HCT116 (cell line): ENCODE results near the gene APBB2.

Experiments used
- EGR1 ChIP-seq: IDR thresholded peaks from 2 replicates; pipeline ENCODE4 v1.6.1; 2012; ENCODE audit warnings: low read depth
- EZH2 ChIP-seq: fragments of 200-600 bp; sonication (generic); IDR thresholded peaks from 2 replicates; pipeline ENCODE4 v1.6.1; 2017; ENCODE audit warnings: antibody characterized with exemption, mixed run types
- JUND ChIP-seq: IDR thresholded peaks from 2 replicates; pipeline ENCODE4 v1.6.1; 2012
- POLR2A ChIP-seq: IDR thresholded peaks from 2 replicates; pipeline ENCODE4 v1.7.0; 2011; ENCODE audit warnings: borderline replicate concordance; ENCODE audit not compliant: insufficient read depth, insufficient read length; ENCODE audit errors: extremely low read depth
- POLR2AphosphoS5 ChIP-seq: IDR thresholded peaks from 2 replicates; pipeline ENCODE4 v1.6.1; 2011; ENCODE audit warnings: mild to moderate bottlenecking, low read depth, low read length, moderate library complexity
- SIN3A ChIP-seq: IDR thresholded peaks from 2 replicates; pipeline ENCODE4 v1.6.1; 2012; ENCODE audit warnings: low read depth
- SP1 ChIP-seq: IDR thresholded peaks from 2 replicates; pipeline ENCODE4 v1.6.1; 2012; ENCODE audit warnings: low read depth
- YY1 ChIP-seq: IDR thresholded peaks from 2 replicates; pipeline ENCODE4 v1.6.1; 2011; ENCODE audit warnings: low read length, low read depth, moderate library complexity, mild to moderate bottlenecking; ENCODE audit not compliant: insufficient replicate concordance; ENCODE audit errors: extremely low read depth
- ZFX ChIP-seq: fragments of 450-650 bp; IDR thresholded peaks from 2 replicates; pipeline ENCODE4 v1.6.1; 2017
- TF ChIP-seq, protein P1 (sequence below), 3 experiments: fragments of 200-600 bp in 1 of 3; sonication (generic) in 1 of 3; IDR thresholded peaks in 2 of 3; conservative IDR thresholded peaks in 1 of 3; 2 replicates each; pipeline ENCODE4 v1.5.1; 2012 to 2017; ENCODE audit warnings: low read depth in 2 of 3, low read length in 2 of 3, antibody characterized with exemption in 1 of 3, borderline replicate concordance in 1 of 3, control low read depth in 1 of 3, mild to moderate bottlenecking in 1 of 3, mixed read lengths in 1 of 3, mixed run types in 1 of 3, moderate library complexity in 1 of 3; ENCODE audit not compliant: insufficient read depth in 1 of 3
- TF ChIP-seq, protein P2 (sequence below): IDR thresholded peaks from 2 replicates; pipeline ENCODE4 v1.6.1; 2012; ENCODE audit warnings: low read depth
- TF ChIP-seq, protein P3 (sequence below): IDR thresholded peaks from 2 replicates; pipeline ENCODE4 v1.6.1; 2012

DNA sequence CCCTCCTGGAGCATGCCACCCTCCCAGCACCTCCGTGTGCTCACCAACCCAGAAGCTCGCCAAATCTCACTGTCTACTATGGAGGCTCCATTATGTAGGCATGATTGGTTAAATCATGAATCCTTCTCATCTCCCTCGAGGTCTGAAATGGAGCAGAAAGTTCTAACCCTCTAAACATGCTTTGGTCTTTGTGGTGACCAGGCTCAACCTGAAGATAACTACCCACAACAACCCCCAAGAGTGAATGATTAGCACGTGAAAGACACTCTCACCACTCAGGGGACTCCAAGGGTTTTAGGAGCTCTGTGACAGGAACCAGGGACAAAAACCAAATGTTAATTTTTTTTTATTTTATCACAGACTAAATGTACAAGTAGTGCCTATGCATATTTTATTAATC is 47.2 kb downstream of the APBB2 start:
- TF ChIP-seq POLR2A (no peak), POLR2AphosphoS5 (no peak), EGR1 (no peak), SP1 (no peak), JUND (no peak), YY1 (no peak), ZFX (no peak), EZH2 (no peak), SIN3A (no peak)
- TF ChIP-seq, protein P1, sequence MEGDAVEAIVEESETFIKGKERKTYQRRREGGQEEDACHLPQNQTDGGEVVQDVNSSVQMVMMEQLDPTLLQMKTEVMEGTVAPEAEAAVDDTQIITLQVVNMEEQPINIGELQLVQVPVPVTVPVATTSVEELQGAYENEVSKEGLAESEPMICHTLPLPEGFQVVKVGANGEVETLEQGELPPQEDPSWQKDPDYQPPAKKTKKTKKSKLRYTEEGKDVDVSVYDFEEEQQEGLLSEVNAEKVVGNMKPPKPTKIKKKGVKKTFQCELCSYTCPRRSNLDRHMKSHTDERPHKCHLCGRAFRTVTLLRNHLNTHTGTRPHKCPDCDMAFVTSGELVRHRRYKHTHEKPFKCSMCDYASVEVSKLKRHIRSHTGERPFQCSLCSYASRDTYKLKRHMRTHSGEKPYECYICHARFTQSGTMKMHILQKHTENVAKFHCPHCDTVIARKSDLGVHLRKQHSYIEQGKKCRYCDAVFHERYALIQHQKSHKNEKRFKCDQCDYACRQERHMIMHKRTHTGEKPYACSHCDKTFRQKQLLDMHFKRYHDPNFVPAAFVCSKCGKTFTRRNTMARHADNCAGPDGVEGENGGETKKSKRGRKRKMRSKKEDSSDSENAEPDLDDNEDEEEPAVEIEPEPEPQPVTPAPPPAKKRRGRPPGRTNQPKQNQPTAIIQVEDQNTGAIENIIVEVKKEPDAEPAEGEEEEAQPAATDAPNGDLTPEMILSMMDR (IDR thresholded peaks at IDR 0.05 in 2 of 3, conservative IDR thresholded peaks at IDR 0.05 in 1 of 3; ENCODE audit: borderline replicate concordance in 1 of 3, insufficient read depth in 1 of 3, low read depth in 2 of 3, low read length in 2 of 3): no peak
- TF ChIP-seq, protein P2, sequence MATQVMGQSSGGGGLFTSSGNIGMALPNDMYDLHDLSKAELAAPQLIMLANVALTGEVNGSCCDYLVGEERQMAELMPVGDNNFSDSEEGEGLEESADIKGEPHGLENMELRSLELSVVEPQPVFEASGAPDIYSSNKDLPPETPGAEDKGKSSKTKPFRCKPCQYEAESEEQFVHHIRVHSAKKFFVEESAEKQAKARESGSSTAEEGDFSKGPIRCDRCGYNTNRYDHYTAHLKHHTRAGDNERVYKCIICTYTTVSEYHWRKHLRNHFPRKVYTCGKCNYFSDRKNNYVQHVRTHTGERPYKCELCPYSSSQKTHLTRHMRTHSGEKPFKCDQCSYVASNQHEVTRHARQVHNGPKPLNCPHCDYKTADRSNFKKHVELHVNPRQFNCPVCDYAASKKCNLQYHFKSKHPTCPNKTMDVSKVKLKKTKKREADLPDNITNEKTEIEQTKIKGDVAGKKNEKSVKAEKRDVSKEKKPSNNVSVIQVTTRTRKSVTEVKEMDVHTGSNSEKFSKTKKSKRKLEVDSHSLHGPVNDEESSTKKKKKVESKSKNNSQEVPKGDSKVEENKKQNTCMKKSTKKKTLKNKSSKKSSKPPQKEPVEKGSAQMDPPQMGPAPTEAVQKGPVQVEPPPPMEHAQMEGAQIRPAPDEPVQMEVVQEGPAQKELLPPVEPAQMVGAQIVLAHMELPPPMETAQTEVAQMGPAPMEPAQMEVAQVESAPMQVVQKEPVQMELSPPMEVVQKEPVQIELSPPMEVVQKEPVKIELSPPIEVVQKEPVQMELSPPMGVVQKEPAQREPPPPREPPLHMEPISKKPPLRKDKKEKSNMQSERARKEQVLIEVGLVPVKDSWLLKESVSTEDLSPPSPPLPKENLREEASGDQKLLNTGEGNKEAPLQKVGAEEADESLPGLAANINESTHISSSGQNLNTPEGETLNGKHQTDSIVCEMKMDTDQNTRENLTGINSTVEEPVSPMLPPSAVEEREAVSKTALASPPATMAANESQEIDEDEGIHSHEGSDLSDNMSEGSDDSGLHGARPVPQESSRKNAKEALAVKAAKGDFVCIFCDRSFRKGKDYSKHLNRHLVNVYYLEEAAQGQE: no peak
- TF ChIP-seq, protein P3, sequence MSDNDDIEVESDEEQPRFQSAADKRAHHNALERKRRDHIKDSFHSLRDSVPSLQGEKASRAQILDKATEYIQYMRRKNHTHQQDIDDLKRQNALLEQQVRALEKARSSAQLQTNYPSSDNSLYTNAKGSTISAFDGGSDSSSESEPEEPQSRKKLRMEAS: no peak
